Fibroblast of skin of right biceps (primary cell): ENCODE measurements around the gene OLFML2A.

ENCODE experiments used
- DNase-seq: peaks from one replicate; pipeline ENCODE4 v3.0.0-alpha.2; 2013

Gene OLFML2A

GRCh38 chr9:124779368-124780059, 2.6 kb downstream of the OLFML2A start:
- peak; percentile 96 for DNase-seq

GRCh38 chr9:124780060-124780756, 3.3 kb downstream of the OLFML2A start:
- DNase-seq = no peak

- no peak for DNase-seq
Observed at GRCh38 chr9:124780757-124781151, 3.8 kb downstream of the OLFML2A start.

- DNase-seq = no peak
Observed at GRCh38 chr9:124781967-124782660, 5.2 kb downstream of the OLFML2A start.

- DNase-seq = no peak
Observed at GRCh38 chr9:124782661-124783574, 6.0 kb downstream of the OLFML2A start.

- no peak for DNase-seq
Observed at GRCh38 chr9:124783830-124784229, 6.9 kb downstream of the OLFML2A start.

- DNase-seq = peak; percentile 80
Observed at GRCh38 chr9:124784509-124784908, 7.6 kb downstream of the OLFML2A start.

- DNase-seq = no peak
Observed at GRCh38 chr9:124786881-124787573, 10.1 kb downstream of the OLFML2A start.

GRCh38 chr9:124788542-124789217, 11.7 kb downstream of the OLFML2A start:
- DNase-seq = no peak

- DNase-seq = no peak
Observed at GRCh38 chr9:124789531-124789930, 12.6 kb downstream of the OLFML2A start.

- no peak for DNase-seq
Observed at GRCh38 chr9:124790301-124790700, 13.4 kb downstream of the OLFML2A start.

- DNase-seq = no peak
Observed at GRCh38 chr9:124790801-124791505, 14.0 kb downstream of the OLFML2A start.

GRCh38 chr9:124792257-124793014, 15.5 kb downstream of the OLFML2A start:
- DNase-seq = no peak

GRCh38 chr9:124793015-124793541, 16.1 kb downstream of the OLFML2A start:
- DNase-seq = no peak

GRCh38 chr9:124794902-124795491, 18.1 kb downstream of the OLFML2A start:
- DNase-seq = no peak

GRCh38 chr9:124795881-124796431, 19.0 kb downstream of the OLFML2A start:
- peak; percentile 64 for DNase-seq

GRCh38 chr9:124797343-124798103, 20.6 kb downstream of the OLFML2A start:
- DNase-seq = no peak

- no peak for DNase-seq
Observed at GRCh38 chr9:124799274-124800006, 22.5 kb downstream of the OLFML2A start.
